MM.1S (cell line): ENCODE data around the gene PAH.

Experiments
- DNase-seq: peaks from one replicate; pipeline ENCODE4 v3.0.0-alpha.2; 2015
- H2AFZ ChIP-seq: fragments of 300-600 bp; sonication (generic); 2 replicates; pipeline ENCODE4 v1.6.0; 2016; ENCODE audit warnings: antibody characterized with exemption, low read length
- H3F3A ChIP-seq: fragments of 300-600 bp; sonication (generic); 2 replicates; pipeline ENCODE4 v1.6.1; 2016; ENCODE audit warnings: mild to moderate bottlenecking, antibody characterized with exemption, low read length, moderate library complexity, mixed read lengths; ENCODE audit not compliant: insufficient read depth
- H3K27ac ChIP-seq: fragments of 300-600 bp; sonication (generic); 2 replicates; pipeline ENCODE4 v1.5.1; 2016; ENCODE audit warnings: mild to moderate bottlenecking, low read length
- H3K27me3 ChIP-seq: fragments of 300-600 bp; sonication (generic); replicated peaks from 2 replicates; pipeline ENCODE4 v1.6.0; 2016; ENCODE audit warnings: low read length; ENCODE audit not compliant: insufficient read depth
- H3K36me3 ChIP-seq: fragments of 300-600 bp; sonication (generic); replicated peaks from 2 replicates; pipeline ENCODE4 v1.6.1; 2016; ENCODE audit warnings: mild to moderate bottlenecking, low read length, mixed read lengths; ENCODE audit not compliant: insufficient read depth
- H3K4me1 ChIP-seq: fragments of 300-600 bp; sonication (generic); 2 replicates; pipeline ENCODE4 v1.6.1; 2016; ENCODE audit warnings: low read length, mixed read lengths
- H3K4me2 ChIP-seq: fragments of 300-600 bp; sonication (generic); 2 replicates; pipeline ENCODE4 v1.6.0; 2016; ENCODE audit warnings: low read depth, low read length
- H3K4me3 ChIP-seq: fragments of 300-600 bp; sonication (generic); 2 replicates; pipeline ENCODE4 v1.5.1; 2016; ENCODE audit warnings: low read length, mixed read lengths
- H3K79me2 ChIP-seq: fragments of 300-600 bp; sonication (generic); 2 replicates; pipeline ENCODE4 v1.6.1; 2016; ENCODE audit warnings: mixed run types, low read length, mixed read lengths
- H3K9ac ChIP-seq: fragments of 300-600 bp; sonication (generic); 2 replicates; pipeline ENCODE4 v1.6.1; 2016; ENCODE audit warnings: low read length, mixed read lengths
- H3K9me2 ChIP-seq: fragments of 300-600 bp; sonication (generic); replicated peaks from 2 replicates; pipeline ENCODE4 v1.6.1; 2016; ENCODE audit warnings: mild to moderate bottlenecking, low read length, mixed read lengths; ENCODE audit not compliant: insufficient read depth
- H3K9me3 ChIP-seq: fragments of 300-600 bp; sonication (generic); replicated peaks from 2 replicates; pipeline ENCODE4 v1.6.1; 2016; ENCODE audit warnings: mild to moderate bottlenecking, low read length, mixed read lengths; ENCODE audit not compliant: insufficient read depth
- H4K20me1 ChIP-seq: fragments of 300-600 bp; sonication (generic); 2 replicates; pipeline ENCODE4 v1.6.1; 2016; ENCODE audit warnings: mild to moderate bottlenecking, low read length, moderate library complexity, mixed read lengths; ENCODE audit not compliant: insufficient read depth
- CTCF ChIP-seq: fragments of 300-600 bp; sonication (generic); IDR thresholded peaks from 2 replicates; pipeline ENCODE4 v1.5.1; 2016; ENCODE audit warnings: antibody characterized with exemption, low read length, mixed read lengths
- EZH2 ChIP-seq: fragments of 300-600 bp; sonication (generic); optimal IDR thresholded peaks from 2 replicates; pipeline ENCODE3; 2017; ENCODE audit warnings: low read depth, mild to moderate bottlenecking, antibody characterized with exemption, low read length, mixed read lengths
- EZH2phosphoT487 ChIP-seq: fragments of 300-600 bp; sonication (generic); IDR thresholded peaks from 2 replicates; pipeline ENCODE4 v1.6.1; 2018; ENCODE audit warnings: antibody characterized with exemption, low read length

The PAH gene

GRCh38 chr12:102913453-102914226 is 3.4 kb downstream of the PAH start:
- no peak overlapping the region for H3K27ac ChIP-seq
- no peaks in the 10 kb centered on the region for H3K4me1 ChIP-seq
- H3K4me3 ChIP-seq = no peak overlapping the region
- no peaks in the 10 kb centered on the region for H4K20me1 ChIP-seq
- TF ChIP-seq EZH2 = no peak
- no peak for TF ChIP-seq EZH2phosphoT487
- TF ChIP-seq CTCF = no peak
- H3K36me3 ChIP-seq = no peaks in the 10 kb centered on the region
- H3K27me3 ChIP-seq = no peaks in the 10 kb centered on the region
- no peaks in the 10 kb centered on the region for H3K9me3 ChIP-seq
- no peaks in the 10 kb centered on the region for H3K79me2 ChIP-seq
- no peaks in the 10 kb centered on the region for H3K9me2 ChIP-seq
- no peaks in the 10 kb centered on the region for H3F3A ChIP-seq
- H3K9ac ChIP-seq = no peak overlapping the region
- DNase-seq = no peak
- no peak overlapping the region for H3K4me2 ChIP-seq
- no peak overlapping the region for H2AFZ ChIP-seq

GRCh38 chr12:102912258-102912657 is 4.8 kb downstream of the PAH start:
- TF ChIP-seq EZH2 (no peak), EZH2phosphoT487 (no peak), CTCF (no peak)
- Histone ChIP-seq H3K9me2 (no peaks in the 10 kb centered on the region), H3K4me1 (no peaks in the 10 kb centered on the region), H3K4me3 (no peak overlapping the region), H3K9ac (no peak overlapping the region), H4K20me1 (no peaks in the 10 kb centered on the region), H2AFZ (no peak overlapping the region), H3K4me2 (no peak overlapping the region), H3K9me3 (no peaks in the 10 kb centered on the region), H3K36me3 (no peaks in the 10 kb centered on the region), H3F3A (no peaks in the 10 kb centered on the region), H3K27me3 (no peaks in the 10 kb centered on the region), H3K79me2 (no peaks in the 10 kb centered on the region), H3K27ac (no peak overlapping the region)
- DNase-seq = no peak

GRCh38 chr12:102911320-102911719 is 5.7 kb downstream of the PAH start:
- Histone ChIP-seq H2AFZ (no peak overlapping the region), H3K36me3 (no peaks in the 10 kb centered on the region), H3K79me2 (no peaks in the 10 kb centered on the region), H3K4me2 (no peak overlapping the region), H3K9me2 (no peaks in the 10 kb centered on the region), H3K9ac (no peak overlapping the region), H3F3A (no peaks in the 10 kb centered on the region), H3K9me3 (no peaks in the 10 kb centered on the region), H3K4me1 (no peaks in the 10 kb centered on the region), H3K4me3 (no peak overlapping the region), H4K20me1 (no peaks in the 10 kb centered on the region), H3K27ac (no peak overlapping the region), H3K27me3 (no peaks in the 10 kb centered on the region)
- no peak for TF ChIP-seq CTCF
- no peak for TF ChIP-seq EZH2
- no peak for TF ChIP-seq EZH2phosphoT487
- DNase-seq = no peak
